HG03159 (cell line): ENCODE results near the gene CRK.
A peak's percentile ranks its signal among the peaks of the same experiment; 100 is the strongest.

Experiments used
- ATAC-seq: cut with Tn5 transposase; IDR thresholded peaks from one replicate; pipeline ENCODE4 v1.9.1; 2021; ENCODE audit warnings: mild to moderate bottlenecking, moderate library complexity; ENCODE audit not compliant: unreplicated experiment

CRK gene

DNA sequence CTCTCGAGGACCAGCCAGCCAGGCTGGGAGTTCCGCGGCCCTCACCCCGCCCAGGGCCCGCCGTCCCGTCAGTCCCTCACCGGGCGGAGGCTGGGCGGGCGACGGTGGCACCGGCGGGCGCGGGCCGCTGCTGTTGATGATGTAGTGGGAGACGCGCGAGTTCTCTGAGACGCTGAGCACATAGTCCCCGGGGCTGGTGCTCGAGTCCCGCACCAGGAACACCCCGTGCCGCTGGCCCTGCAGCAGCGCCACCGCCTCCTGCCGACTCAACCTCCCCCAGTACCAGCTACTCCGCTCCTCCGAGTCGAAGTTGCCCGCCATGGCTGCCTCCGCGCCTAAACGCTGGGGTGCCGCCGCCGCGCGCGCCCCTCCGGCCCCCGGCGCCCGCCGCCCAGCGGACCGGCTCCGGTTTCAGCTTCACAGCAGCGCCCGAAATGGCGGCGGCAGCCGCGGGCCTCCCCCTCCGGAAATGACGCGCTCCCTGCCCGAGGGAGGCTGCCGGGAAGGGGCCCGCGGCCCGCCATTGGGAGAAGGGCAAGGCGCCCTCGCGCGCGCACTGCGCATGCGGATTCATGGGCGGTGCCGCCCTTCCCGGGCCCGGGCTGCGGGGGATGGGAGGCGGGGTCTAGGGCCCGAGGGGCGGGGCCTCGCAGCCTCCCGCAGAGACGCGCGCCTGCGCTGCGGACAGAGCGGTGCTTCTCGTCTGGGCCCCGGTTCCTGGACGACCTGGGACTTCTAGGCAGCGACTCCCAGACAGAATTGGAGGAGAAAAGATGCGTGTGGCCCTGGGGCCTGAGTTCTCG is at the start of gene CRK:
CRK (minus strand) TSS at position 436 of the 803 bp plus-strand sequence; CDS start at position 321, 115 bp downstream.
- ATAC-seq = peak; percentile 77

DNA sequence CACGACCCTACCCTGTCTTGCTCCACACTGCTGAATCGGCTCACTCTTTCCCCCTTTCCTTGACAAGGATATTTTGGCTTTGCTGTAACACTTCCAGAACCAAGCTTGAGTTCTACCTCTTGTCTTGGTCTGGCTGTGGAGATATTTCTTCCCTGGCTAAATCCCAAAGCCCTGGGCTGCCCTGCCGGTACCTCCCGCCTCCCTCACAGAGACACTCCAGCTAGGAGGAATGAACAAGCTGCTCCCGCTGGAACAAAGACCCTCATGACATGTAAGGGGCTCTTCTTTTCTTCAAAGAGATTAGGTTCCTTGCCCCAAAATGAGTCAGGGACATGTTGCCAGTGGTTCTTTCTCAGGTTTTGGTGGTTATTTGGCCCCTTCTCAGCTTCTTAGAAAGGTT is 49.6 kb upstream of the CRK start:
- no peak for ATAC-seq

DNA sequence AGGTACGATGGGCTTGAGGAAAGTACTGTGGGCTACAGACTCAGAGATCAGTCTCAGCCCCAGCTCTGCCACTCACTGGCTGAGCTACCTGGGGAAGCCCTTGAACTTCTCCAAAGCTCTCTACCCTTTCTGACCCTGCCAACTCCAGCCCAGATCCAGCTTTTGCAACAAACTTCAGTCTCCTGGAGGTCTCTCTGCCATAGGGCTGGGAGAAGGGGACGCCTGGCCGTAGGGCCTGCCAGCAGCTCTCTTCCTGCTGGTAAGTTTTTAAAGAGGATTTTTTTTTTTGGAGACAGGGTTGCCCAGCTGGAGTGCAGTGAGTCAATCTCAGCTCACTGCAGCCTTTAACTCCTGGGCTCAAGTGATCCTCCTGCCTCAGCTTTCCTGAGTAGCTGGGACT is 48.8 kb upstream of the CRK start:
- ATAC-seq = no peak

DNA sequence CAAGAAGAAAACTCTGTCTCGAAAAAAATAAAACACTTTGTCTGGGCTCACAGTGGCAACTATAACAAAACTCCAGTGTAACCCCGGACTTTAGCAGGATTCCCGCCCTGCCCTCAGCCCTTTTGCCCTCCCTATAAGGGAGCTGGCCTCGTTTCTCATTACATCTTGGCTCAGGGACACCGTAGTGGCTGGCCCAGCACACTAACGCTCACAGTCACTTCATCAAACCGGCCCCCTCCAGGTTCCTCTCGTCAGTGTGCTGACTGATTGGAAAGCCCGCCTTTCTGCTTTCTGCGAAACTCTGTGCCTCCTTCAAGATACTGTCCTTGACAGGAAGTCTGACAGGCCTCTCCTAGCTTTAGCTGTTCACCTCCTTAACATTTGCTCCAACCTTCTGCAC is 47.7 kb upstream of the CRK start:
- no peak for ATAC-seq

DNA sequence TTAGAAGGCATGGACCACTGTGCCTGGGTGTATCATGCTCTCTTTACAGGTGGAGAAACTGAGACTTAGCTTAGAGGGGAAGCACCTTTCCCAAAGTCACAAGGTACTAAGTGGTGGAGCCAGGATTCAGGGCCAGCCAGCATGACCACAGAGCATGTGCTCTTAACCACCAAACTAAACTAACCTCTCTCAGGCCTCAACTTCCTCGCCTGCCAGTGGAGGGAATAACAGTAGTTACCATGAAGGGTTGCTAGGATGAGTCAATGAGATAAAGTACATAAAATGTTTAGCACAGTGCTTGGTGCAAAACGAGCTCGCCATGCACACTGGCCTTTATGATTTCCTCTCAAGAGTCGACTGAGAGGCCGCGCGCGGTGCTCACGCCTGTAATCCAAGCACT is 42.8 kb upstream of the CRK start:
- no peak for ATAC-seq

DNA sequence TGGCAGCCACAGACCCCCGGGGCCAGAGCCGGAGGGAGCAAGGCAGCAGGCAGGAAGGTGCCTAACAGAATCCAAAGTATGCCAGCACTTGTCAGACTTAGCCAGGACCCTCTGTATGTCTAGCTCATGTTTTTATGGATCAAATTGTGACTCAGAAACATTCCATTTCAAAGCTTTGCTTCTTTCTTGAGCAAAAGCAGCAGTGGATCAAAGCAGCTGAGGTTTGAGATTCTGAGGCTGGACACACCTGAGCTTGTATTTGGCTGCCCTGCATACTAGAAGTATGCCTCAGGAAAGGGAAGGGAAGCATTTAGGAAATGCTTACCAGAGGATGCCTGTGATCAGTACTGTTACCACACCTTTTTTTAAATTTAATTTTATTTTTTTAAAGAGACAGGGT is 42.2 kb upstream of the CRK start:
- no peak for ATAC-seq

DNA sequence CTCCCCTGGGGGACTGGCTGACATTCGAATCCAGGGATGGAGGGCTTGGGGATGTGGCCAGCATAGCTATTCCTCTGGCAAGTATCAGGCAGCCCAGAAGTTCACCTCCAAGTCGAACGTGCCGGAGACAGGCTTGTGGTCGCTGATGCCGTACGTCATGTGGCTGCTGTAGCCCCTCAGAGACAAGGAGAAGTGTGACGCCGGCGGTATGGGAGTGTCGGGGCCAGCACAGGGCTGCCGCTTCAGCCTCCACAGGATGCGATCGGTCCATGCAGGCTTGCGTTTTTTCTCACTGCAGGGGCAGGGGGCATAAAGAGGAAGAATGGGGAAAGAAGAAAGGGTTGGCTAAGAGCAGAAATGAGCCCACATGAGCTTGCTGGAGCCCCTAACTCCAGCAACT is 41.8 kb upstream of the CRK start:
- no peak for ATAC-seq

DNA sequence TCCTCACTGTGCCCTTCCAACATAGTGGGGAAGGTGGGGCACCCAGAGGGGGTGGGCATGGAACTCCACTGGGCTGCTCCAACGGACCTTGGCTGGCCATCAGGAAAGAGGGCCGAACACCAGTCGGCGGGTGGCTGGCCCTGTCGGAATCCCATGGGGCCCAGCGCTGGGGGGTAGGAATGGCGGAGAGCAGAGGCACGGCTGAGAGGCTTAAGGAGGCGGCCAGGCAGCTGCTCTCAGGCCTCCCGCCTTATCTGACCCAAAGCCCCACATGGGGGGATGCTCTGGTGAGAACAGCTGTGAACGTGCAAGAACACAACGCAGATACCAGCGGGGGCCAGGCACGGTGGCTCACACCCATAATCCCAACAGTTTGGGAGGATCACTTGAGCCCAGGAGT is 40.8 kb upstream of the CRK start:
- ATAC-seq = no peak

DNA sequence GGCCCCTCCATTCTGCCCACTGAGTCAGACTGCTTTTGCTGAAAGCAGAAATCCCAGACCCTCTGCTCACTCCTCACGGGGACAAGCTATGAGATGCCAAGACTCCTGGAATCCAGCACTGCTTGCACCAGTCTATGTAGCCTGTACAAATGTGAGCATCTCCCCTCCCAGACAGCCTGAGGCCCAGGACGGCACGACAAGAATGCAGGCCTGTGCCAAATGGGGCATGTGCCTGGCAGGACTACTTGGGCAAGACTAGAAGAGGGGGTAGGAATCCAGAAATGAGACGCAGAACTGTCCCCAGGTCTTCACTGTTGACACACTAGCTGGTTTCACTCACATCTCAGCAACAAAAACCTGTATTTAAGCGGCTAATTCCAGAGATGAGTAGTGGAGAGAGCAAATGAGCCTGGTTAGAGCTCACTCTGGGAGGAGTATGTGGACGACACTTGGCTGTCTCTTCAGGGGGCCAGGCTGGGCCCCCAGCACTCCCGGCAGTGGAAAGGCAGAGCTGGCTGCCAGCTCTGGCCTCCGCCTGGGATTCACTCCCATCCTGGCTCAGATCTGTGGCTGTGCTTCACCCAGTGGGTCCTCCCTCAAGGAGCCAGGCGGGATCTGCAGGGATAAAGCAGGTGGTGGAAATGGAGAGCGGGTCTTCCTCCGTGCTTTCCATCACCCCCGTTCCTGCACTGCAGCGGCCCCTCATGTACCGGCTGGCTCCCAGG is 39.4 kb upstream of the CRK start:
- no peak for ATAC-seq

DNA sequence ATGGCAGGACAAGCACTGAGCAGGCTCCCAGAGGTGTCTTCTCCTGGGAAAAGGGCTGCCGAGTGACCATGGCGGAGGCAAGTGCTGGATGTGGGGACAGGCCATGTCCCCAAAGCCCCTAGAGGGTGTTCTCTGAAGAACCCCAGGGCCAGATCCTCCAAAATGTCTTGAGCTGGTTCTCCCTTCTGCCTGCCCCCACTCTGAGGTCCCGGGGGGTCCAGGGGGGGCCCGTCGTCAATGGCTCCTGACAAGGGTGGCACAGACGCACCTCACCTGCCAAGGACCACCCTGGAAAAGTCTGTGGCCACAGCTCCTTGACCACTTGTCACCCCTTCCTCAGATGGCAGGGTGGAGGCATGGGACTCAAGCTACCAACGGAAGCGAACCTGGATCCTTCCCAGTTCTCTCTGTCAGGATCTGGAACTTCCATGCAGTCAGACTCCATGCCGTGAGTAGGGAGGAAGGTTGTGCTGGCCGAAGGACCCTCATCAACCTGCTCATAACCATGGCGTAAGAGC is 38.8 kb upstream of the CRK start:
- no peak for ATAC-seq

DNA sequence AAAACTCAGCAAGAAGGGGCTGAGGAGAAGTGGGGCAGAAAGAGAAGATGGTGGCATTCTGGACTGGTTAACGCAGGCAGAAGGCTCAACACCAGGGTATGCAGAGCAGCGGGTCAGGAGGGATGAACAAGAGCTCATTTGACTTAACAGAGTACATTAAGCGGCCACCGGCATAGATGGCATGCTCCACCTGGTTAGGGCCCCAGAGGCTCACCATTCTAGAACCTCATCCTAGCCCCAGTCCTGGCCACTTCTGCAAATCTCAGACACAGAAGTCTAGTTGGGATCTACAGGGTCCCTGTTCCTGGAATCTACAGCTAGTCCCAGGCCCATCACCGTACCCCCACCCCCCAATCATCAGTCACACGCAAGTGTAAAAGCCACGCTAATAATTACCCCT is 38.2 kb upstream of the CRK start:
- ATAC-seq = no peak

DNA sequence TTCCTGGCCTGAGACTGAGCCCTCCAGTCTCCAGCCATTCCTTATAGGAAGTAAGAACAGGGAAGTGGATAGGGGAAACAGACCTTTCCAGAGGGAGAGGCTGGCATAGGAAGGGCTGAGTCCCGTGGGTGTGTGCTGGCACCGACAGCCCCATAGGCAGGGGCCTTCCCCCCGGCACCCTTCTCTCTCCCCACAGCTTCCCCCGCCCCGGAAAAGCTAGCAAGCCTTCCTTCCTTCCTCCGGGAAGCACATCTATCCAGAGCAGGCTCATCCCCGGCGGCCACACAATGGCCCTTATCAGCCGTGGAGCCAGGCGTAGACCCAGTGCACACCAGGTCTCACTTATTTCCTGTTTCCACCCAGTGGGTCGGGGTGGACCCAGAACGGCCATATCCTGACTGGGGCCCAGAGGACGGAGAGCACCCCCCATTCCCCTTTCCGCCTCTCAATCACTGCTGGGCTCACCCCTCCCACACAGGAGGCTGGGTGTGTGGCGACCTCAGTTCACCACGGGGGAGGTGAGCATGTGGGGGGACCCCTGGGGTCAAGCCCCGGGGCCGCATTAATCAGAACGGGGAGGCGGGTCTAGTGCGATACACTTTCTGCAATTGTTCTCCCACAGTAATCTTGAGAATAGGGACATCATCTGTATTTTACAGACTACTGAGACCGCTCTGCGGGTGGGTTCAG is 37.4 kb upstream of the CRK start:
- ATAC-seq = no peak

DNA sequence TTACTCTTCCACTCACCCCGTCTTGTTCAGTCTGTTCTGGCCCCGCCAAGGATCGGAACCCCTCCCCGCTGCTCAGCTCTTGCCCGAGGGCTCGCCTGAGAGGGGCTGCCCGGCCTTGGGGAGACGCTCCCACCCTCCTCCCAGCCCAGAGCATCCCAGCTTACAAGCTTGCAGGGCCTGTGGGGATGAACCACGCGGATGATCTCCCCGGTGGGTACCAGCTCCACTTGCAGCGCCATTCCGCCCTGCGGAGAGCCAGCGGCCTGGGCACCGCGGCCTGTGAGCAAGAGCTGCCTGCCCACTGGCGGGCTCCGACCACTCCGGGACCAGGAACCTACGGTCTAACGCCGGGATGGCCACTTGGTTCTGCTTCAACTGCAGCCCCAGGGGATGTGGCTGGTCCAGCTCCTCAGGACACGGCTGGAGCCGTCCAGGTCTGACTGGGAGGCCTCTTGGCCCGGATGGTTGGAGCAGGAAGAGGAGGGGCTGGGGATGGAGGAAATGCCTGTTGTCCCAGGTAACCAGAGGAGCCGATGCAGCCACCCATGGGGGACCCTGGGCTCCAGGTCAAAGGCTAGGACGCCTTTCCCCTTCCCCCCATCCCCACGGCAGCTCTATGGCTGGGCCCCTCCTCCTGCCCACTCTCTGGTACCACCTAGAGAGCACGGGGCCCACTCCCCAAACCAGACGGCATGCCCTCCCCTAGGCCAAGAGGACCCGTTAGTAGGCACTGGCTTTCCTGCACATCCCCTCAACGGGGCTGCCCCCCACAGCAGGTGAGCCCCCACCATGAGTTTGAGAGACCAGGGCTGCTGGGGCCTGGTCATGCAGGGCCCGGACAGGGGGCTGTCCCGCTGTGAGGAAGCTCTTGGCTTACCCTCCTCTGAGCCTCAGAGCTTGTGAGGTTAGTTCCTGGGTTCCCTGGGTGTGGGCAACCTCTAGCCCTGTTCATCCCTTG is 36.5 kb upstream of the CRK start, which contains the start of gene MYO1C:
MYO1C (minus strand) TSS at position 438 of the 958 bp plus-strand sequence; CDS start at position 239, 199 bp downstream.
- no peak for ATAC-seq

DNA sequence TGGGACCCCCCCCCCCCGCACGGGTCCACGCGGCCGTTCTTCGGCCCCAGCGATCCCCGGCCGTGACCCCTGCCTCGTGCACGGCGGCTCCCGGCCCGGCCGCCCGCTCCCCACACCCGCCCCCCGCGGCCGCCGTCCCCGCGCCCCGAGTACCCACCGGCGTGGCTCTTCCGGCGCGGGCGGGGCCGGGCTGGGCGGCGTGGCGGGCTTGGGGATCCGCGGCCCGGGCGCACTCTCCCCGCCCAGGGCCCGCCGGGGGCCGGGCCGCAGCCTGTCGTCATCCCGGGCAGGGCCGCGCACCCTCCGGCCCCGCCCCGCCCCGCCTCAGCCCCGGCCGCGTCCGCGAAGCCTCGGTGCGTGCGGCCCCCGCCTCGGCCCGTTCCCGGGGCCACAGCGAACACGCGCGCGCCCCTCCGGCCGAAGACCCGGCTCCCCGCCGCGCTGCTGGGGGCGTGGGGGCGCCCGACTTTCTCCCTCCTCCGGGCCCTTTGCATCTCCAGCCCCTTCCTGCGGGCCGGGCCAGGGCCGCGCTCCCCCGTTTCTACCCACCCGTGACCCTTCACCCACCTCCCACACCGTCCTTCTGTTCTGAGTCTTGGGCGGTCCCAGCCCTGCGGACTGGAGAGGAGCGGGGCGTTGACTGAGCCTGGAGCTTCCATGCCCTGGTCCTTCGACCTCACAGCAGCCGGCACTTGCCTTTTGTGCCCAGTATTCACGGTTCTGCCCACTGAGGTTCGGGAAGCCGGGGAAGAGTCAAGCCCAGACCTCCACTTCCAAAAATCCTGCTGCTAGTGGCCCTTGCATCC is 35.6 kb upstream of the CRK start:
- peak; percentile 36 for ATAC-seq

DNA sequence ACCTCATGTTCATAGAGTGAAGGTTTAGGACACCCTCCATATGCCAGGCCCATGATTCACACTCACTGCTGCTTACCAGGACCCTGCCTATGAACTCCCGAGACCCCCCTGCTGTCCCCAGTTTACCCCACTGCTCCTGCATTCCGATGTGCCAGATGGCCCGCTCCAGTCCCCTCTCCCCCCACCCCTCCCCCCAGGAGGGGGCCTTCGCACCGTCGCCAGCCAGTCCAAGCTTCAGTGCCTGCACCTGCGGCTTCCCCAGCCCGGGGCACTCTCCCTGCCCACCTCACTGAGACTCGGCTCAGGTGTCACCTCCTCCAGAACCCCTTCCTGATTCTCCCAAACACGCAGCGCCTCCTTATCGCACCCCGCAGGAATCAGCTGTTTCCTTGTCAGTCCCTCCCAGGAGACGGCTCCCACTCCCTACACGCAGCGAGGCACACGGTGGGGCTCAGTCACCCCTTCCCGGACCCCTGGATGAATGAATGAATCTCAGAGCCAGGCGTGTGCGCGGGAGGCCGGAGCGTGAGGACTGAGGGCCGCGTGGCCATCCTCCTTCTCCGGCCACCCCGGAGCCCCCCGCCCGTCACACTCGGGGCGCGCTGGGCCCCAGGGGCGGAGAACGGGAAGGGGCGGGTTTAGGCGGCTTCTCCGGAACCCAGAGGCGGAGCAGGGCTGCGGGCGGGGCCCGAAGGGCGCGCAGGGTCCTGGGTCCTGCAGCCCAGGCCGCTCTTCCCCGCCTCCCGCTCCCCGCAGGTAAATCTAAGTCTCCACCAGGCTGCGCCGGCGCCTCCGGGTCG is 34.8 kb upstream of the CRK start:
- ATAC-seq = peak; percentile 39

DNA sequence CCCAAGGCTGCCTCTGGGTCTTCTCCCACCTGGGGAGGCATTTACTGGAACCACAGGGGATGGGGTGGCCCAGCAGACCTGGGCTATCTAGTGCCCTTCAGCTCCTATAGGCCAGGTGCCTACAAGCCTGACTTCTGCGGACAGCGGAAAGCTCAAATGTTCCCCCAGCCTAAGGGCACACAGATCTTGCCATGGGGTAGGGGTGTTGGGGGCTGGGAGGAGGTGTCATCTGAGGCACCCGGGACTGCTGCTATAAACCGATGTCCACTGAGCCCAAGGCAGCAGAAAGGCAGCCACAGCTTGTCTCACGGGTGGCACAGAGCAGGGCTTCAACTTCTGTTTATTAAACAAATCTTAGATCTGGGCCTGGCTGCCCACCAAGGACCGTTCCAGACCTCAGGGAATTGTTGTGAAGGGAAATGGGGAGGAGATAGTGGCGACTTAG is 32.8 kb upstream of the CRK start:
- no peak for ATAC-seq

DNA sequence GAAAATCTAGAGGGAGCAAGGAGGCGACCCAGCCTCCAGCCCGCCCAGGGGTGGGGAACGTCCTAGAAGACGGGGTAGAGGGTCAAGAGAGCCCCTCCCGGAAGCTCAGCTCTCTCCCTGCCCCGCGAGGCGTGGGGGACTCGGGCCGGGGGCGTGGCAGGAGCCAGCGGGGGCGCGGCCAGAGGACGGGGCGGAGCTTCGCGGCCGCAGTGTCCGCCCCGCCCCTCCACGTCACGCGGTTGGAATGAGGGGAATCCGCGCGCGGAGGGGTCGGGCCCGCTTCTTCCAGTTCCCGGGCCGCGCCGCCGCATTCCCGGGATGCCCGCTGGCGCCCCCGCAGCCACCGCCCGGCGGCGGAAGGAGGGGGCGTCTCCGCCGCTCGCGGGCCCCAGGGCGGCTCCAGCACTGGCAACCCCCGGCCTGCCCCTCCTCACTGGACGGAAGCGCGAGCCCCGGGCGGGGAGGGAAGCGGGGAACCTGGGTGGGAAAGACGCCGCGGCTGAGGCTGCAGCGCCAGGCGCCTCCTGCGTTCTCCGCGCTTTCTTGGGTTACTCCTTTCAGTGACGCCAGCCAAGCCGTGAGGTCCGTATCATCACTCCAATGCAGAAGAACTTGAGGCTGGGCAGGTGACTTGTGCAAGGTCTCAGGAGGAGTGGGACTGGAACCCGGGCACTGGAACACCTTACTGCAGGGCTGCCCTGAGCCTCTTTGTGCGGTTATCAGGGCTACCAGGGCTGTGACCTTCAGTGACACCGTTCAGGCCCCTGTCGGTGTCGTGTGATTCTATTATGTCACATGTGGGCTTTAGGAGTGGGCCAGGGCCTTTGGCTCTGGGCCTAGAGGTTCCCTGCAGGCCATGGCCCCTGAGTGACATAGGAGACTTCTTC is 32.1 kb upstream of the CRK start:
- ATAC-seq = no peak
